ENCODE data around the gene SLC15A2.

DNA sequence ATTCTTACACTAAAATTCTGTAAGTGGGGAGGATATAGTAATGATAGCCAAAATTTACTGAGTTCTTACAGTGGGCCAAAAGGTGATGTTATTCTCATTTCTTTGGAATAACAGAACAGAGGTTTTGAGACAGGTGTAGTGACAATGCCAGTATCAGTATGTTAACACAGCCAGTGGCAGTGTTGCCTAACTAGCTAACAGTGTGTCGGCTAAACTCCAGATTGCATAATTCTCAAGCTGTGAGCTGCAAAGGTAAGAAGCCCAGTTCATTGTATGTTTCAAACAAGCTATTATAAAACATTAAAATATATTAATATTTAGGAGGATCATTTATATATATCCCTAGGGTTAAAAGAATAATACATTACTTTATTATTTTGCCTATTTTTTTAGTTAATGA is 920 bp downstream of the SLC15A2 start:
- TF ChIP-seq, protein P1, sequence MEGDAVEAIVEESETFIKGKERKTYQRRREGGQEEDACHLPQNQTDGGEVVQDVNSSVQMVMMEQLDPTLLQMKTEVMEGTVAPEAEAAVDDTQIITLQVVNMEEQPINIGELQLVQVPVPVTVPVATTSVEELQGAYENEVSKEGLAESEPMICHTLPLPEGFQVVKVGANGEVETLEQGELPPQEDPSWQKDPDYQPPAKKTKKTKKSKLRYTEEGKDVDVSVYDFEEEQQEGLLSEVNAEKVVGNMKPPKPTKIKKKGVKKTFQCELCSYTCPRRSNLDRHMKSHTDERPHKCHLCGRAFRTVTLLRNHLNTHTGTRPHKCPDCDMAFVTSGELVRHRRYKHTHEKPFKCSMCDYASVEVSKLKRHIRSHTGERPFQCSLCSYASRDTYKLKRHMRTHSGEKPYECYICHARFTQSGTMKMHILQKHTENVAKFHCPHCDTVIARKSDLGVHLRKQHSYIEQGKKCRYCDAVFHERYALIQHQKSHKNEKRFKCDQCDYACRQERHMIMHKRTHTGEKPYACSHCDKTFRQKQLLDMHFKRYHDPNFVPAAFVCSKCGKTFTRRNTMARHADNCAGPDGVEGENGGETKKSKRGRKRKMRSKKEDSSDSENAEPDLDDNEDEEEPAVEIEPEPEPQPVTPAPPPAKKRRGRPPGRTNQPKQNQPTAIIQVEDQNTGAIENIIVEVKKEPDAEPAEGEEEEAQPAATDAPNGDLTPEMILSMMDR (IDR thresholded peaks at IDR 0.05 in 8 of 11, conservative IDR thresholded peaks at IDR 0.05 in 3 of 11) = no peak
- no peak for TF ChIP-seq POLR2A (IDR thresholded peaks at IDR 0.05)
- no peak for TF ChIP-seq POLR2AphosphoS5 (IDR thresholded peaks at IDR 0.05)

Data from spleen (tissue), 7 donors.